ENCODE measurements around the gene AOPEP. TPM values are rescaled to one million over a fixed set of nuclear protein-coding genes. Genes with fewer than 3 reads are reported as not detected.

Gene AOPEP
- total RNA-seq, 2 experiments from 2014 or later = 6.9 to 7.0 TPM

- ATAC-seq (ENCODE audit: poor library complexity) = no peak
- DNase-seq = no peak
- no peak for TF ChIP-seq CTCF (IDR thresholded peaks at IDR 0.05)
Measured at GRCh38 chr9:94823710-94824109, 97.2 kb downstream of the AOPEP start.

GRCh38 chr9:94824411-94824810 lies 97.9 kb downstream of the AOPEP start:
- intact Hi-C loops (cut with DNase I, micrococcal nuclease) = no loop called here
- no peaks in the 10 kb centered on the region for H3K4me1 ChIP-seq (ENCODE audit: insufficient read depth, low read length)
- H3K9me3 Mint-ChIP-seq = no peaks in the 10 kb centered on the region
- no peak overlapping the region for H3K4me3 Mint-ChIP-seq
- POLR2A ChIA-PET = no interaction called here
- H3K36me3 Mint-ChIP-seq (ENCODE audit: low read depth) = peaks cover 35% of the 10 kb centered on the region
- peaks cover 3% of the 10 kb centered on the region for H3K36me3 ChIP-seq (ENCODE audit: insufficient read depth, low read length)
- no peaks in the 10 kb centered on the region for H3K27me3 ChIP-seq (ENCODE audit: control insufficient read depth in 1 of 2, insufficient read depth in 2 of 2, low read length in 2 of 2)
- H3K27ac Mint-ChIP-seq = no peak overlapping the region
- TF ChIP-seq CTCF (IDR thresholded peaks at IDR 0.05) = no peak
- H3K27me3 Mint-ChIP-seq = no peaks in the 10 kb centered on the region
- no peak overlapping the region for H3K4me3 ChIP-seq (ENCODE audit: low read length)
- H3K4me1 Mint-ChIP-seq (ENCODE audit: low read depth) = no peaks in the 10 kb centered on the region
- no peaks in the 10 kb centered on the region for H3K9me3 ChIP-seq (ENCODE audit: control insufficient read depth in 1 of 2, insufficient read depth in 1 of 2, low read length in 2 of 2)
- CTCF ChIA-PET = no interaction called here
- ATAC-seq (ENCODE audit: poor library complexity) (no peak), DNase-seq (no peak)
- no peak overlapping the region for H3K27ac ChIP-seq (ENCODE audit: low read depth in 1 of 2, low read length in 2 of 2)

More at GRCh38 chr9:94823710-94824109, 97.2 kb downstream of the AOPEP start:
- Mint-ChIP-seq H3K36me3 (ENCODE audit: low read depth) (peaks cover 40% of the 10 kb centered on the region), H3K27me3 (no peaks in the 10 kb centered on the region), H3K27ac (no peak overlapping the region), H3K4me1 (ENCODE audit: low read depth) (no peaks in the 10 kb centered on the region), H3K4me3 (no peak overlapping the region), H3K9me3 (no peaks in the 10 kb centered on the region)
- Histone ChIP-seq H3K36me3 (ENCODE audit: insufficient read depth, low read length) (peaks cover 3% of the 10 kb centered on the region), H3K4me1 (ENCODE audit: insufficient read depth, low read length) (no peaks in the 10 kb centered on the region), H3K27me3 (ENCODE audit: control insufficient read depth in 1 of 2, insufficient read depth in 2 of 2, low read length in 2 of 2) (no peaks in the 10 kb centered on the region), H3K4me3 (ENCODE audit: low read length) (no peak overlapping the region), H3K9me3 (ENCODE audit: control insufficient read depth in 1 of 2, insufficient read depth in 1 of 2, low read length in 2 of 2) (no peaks in the 10 kb centered on the region), H3K27ac (ENCODE audit: low read depth in 1 of 2, low read length in 2 of 2) (no peak overlapping the region)
- POLR2A ChIA-PET = no interaction called here
- CTCF ChIA-PET = interaction anchor here (0.6 kb wide), 1 partner anchor 73 kb away, joined by 3 read pairs; no protein-coding TSS in a partner anchor
- intact Hi-C loops (cut with DNase I, micrococcal nuclease) = no loop called here

GRCh38 chr9:94824913-94825610 lies 98.6 kb downstream of the AOPEP start:
- intact Hi-C loops (cut with DNase I, micrococcal nuclease) = no loop called here
- Mint-ChIP-seq H3K4me1 (ENCODE audit: low read depth) (no peaks in the 10 kb centered on the region), H3K9me3 (no peaks in the 10 kb centered on the region), H3K27me3 (no peaks in the 10 kb centered on the region), H3K27ac (no peak overlapping the region), H3K4me3 (no peak overlapping the region), H3K36me3 (ENCODE audit: low read depth) (peaks cover 35% of the 10 kb centered on the region)
- no peak for ATAC-seq (ENCODE audit: poor library complexity)
- TF ChIP-seq CTCF (IDR thresholded peaks at IDR 0.05) = no peak
- Histone ChIP-seq H3K27me3 (ENCODE audit: control insufficient read depth in 1 of 2, insufficient read depth in 2 of 2, low read length in 2 of 2) (no peaks in the 10 kb centered on the region), H3K36me3 (ENCODE audit: insufficient read depth, low read length) (peaks cover 3% of the 10 kb centered on the region), H3K9me3 (ENCODE audit: control insufficient read depth in 1 of 2, insufficient read depth in 1 of 2, low read length in 2 of 2) (no peaks in the 10 kb centered on the region), H3K27ac (ENCODE audit: low read depth in 1 of 2, low read length in 2 of 2) (no peak overlapping the region), H3K4me3 (ENCODE audit: low read length) (no peak overlapping the region), H3K4me1 (ENCODE audit: insufficient read depth, low read length) (no peaks in the 10 kb centered on the region)
- ChIA-PET CTCF (no interaction called here), POLR2A (interaction anchor here (1.6 kb wide), 1 partner anchor 9 kb away, joined by 4 read pairs; no protein-coding TSS in a partner anchor)
- no peak for DNase-seq

Measured in CD4-positive, alpha-beta T cell (primary cell).